Endothelial cell of umbilical vein (primary cell): ENCODE measurements around the gene NEXN. TPM values are rescaled to one million over a fixed set of nuclear protein-coding genes. Genes with fewer than 3 reads are reported as not detected.
"Not testable (repeated sequence)": the region's sequence is repeated elsewhere in the genome, so short reads cannot be mapped to it uniquely, and the experiment has no call there.

Experiments
- BruUV-seq: library from RNA; stranded (reverse); fragments of 400-500 nt; replicated peaks from 2 replicates; lab custom pipeline; 2021; lab: Mats Ljungman, UMichigan
- CTCF ChIA-PET: fragments of 300-600, 350-600 bp; sonication (Branson Sonifier 250); formaldehyde crosslinking; loops from one replicate; lab custom pipeline; 2021; ENCODE audit warnings: antibody characterized with exemption, inconsistent platforms; lab: Charles Lee
- POLR2A ChIA-PET: fragments of 300-600, 350-600 bp; sonication (Branson Sonifier 250); formaldehyde crosslinking; loops from one replicate; lab custom pipeline; 2021; ENCODE audit warnings: antibody characterized with exemption, inconsistent platforms; lab: Charles Lee
- DNase-seq: peaks from one replicate; pipeline ENCODE4 v3.0.0-alpha.2; 2011; ENCODE audit warnings: low read depth, low spot score
- FAIRE-seq: peaks from 2 replicates; lab custom pipeline; 2011; peaks lifted over from hg19 to GRCh38; lab: Jason Lieb, UNC
- H2AFZ ChIP-seq: 2 replicates; pipeline ENCODE4 v1.6.0; 2012; ENCODE audit warnings: low read depth, low read length, control low read depth, inconsistent platforms
- H3K27ac ChIP-seq: 2 replicates; pipeline ENCODE4 v1.5.1; 2011; ENCODE audit warnings: low read depth, mild to moderate bottlenecking, control low read depth, low read length, moderate library complexity; ENCODE audit not compliant: insufficient read depth
- H3K27me3 ChIP-seq, 2 experiments: 2 replicates each; pipeline versions ENCODE4 v1.6.0 to v1.6.1; 2011; ENCODE audit warnings: low read length in 2 of 2, mixed read lengths in 1 of 2; ENCODE audit not compliant: control insufficient read depth in 2 of 2, insufficient read depth in 2 of 2
- H3K36me3 ChIP-seq, 2 experiments: 2 replicates in 1 of 2; 3 replicates in 1 of 2; pipeline ENCODE4 v1.5.1; 2011; ENCODE audit warnings: low read length in 2 of 2, mild to moderate bottlenecking in 1 of 2, moderate library complexity in 1 of 2; ENCODE audit not compliant: control insufficient read depth in 2 of 2, insufficient read depth in 2 of 2; ENCODE audit errors: extremely low read depth in 1 of 2
- H3K4me1 ChIP-seq: 3 replicates; pipeline ENCODE4 v1.5.1; 2011; ENCODE audit warnings: mild to moderate bottlenecking, low read length; ENCODE audit not compliant: control insufficient read depth, insufficient read depth; ENCODE audit errors: extremely low read depth
- H3K4me2 ChIP-seq: 2 replicates; pipeline ENCODE4 v1.6.1; 2011; ENCODE audit warnings: low read length, control low read depth, mixed read lengths; ENCODE audit not compliant: insufficient read depth
- H3K4me3 ChIP-seq, 3 experiments: fragments of 200-600 bp in 1 of 3; sonication (generic), shearing (Covaris generic) in 1 of 3; replicated peaks in 1 of 3; 2 replicates each; pipeline ENCODE4 v1.5.1; 2011 to 2016; ENCODE audit warnings: control low read depth in 3 of 3, low read length in 3 of 3, mild to moderate bottlenecking in 2 of 3, inconsistent platforms in 1 of 3, low read depth in 1 of 3, moderate library complexity in 1 of 3; ENCODE audit not compliant: insufficient read depth in 1 of 3
- H3K79me2 ChIP-seq: 2 replicates; pipeline ENCODE4 v1.6.0; 2012; ENCODE audit warnings: low read length, inconsistent platforms; ENCODE audit not compliant: control insufficient read depth, insufficient read depth
- H3K9ac ChIP-seq: replicated peaks from 2 replicates; pipeline ENCODE3; 2011; ENCODE audit warnings: low read length, control low read depth; ENCODE audit not compliant: insufficient read depth; ENCODE audit errors: extremely low read depth
- H3K9me1 ChIP-seq: replicated peaks from 3 replicates; pipeline ENCODE4 v1.6.0; 2011; ENCODE audit warnings: mild to moderate bottlenecking, low read length; ENCODE audit not compliant: control insufficient read depth, insufficient read depth; ENCODE audit errors: extremely low read depth
- H3K9me3 ChIP-seq: replicated peaks from 2 replicates; pipeline ENCODE4 v1.5.1; 2012; ENCODE audit warnings: low read length, inconsistent platforms; ENCODE audit not compliant: control insufficient read depth, insufficient read depth
- H4K20me1 ChIP-seq: replicated peaks from 2 replicates; pipeline ENCODE3; 2011; ENCODE audit warnings: mild to moderate bottlenecking, low read length; ENCODE audit not compliant: control insufficient read depth, insufficient read depth; ENCODE audit errors: extremely low read depth
- FOS ChIP-seq: IDR thresholded peaks from 2 replicates; pipeline ENCODE4 v1.6.1; 2011; ENCODE audit warnings: mild to moderate bottlenecking, low read length, moderate library complexity, borderline replicate concordance; ENCODE audit not compliant: insufficient read depth
- GATA2 ChIP-seq: IDR thresholded peaks from 2 replicates; pipeline ENCODE4 v1.7.0; 2011; ENCODE audit warnings: low read depth, mild to moderate bottlenecking, moderate library complexity, mixed read lengths, low read length; ENCODE audit not compliant: insufficient read length, insufficient read depth
- JUN ChIP-seq: IDR thresholded peaks from 2 replicates; pipeline ENCODE4 v1.6.1; 2011; ENCODE audit warnings: borderline replicate concordance, low read depth; ENCODE audit not compliant: insufficient read length, insufficient read depth
- MYC ChIP-seq: IDR thresholded peaks from one replicate; pipeline ENCODE4 v1.6.1; 2011; ENCODE audit warnings: mild to moderate bottlenecking, low read depth, low read length
- POLR2A ChIP-seq: IDR thresholded peaks from 2 replicates; pipeline ENCODE4 v1.6.1; 2012; ENCODE audit warnings: low read depth, mild to moderate bottlenecking, control low read depth, low read length
- POLR2AphosphoS5 ChIP-seq: IDR thresholded peaks from 2 replicates; pipeline ENCODE4 v1.6.1; 2012; ENCODE audit warnings: low read depth, mild to moderate bottlenecking, control low read depth, low read length, moderate library complexity; ENCODE audit not compliant: insufficient read depth
- dilution Hi-C: fragments of 300-500 bp; cut with MboI; formaldehyde crosslinking; loops from one replicate; pipeline ENCODE4 v1.15.0; 2019; ENCODE audit warnings: low sequenced_read_pairs; ENCODE audit not compliant: extremely low pct_ligation_motif_present
- intact Hi-C: fragments of 100-400 bp; cut with micrococcal nuclease; formaldehyde crosslinking; loops from one replicate; pipeline ENCODE4 v1.10.0; 2022
- polyA plus RNA-seq, 4 experiments: library from polyadenylated mRNA; depleted of rRNA in 3 of 4; stranded (reverse) in 3 of 4; unstranded in 1 of 4; fragments of >200 nt; gene quantifications; 2 replicates each; pipeline versions ENCODE4 v1.2.1 to v1.2.3, GENCODE V29; 2011 to 2012; ENCODE audit warnings: missing spikeins in 1 of 4
- total RNA-seq: library from RNA; stranded (reverse); gene quantifications from 2 replicates; pipeline ENCODE4 v1.2.3, GENCODE V29; 2021
- TF ChIP-seq, protein P1 (sequence below), 2 donors: IDR thresholded peaks; 1 replicate in 1 of 2; 2 replicates in 1 of 2; pipeline ENCODE4 v1.5.1; 2011; ENCODE audit warnings: low read length in 2 of 2, mild to moderate bottlenecking in 2 of 2, moderate library complexity in 2 of 2, control low read depth in 1 of 2, inconsistent platforms in 1 of 2, low read depth in 1 of 2; ENCODE audit not compliant: insufficient read depth in 1 of 2; ENCODE audit errors: extremely low read depth in 1 of 2
- TF ChIP-seq, protein P2 (sequence below): IDR thresholded peaks from 2 replicates; pipeline ENCODE4 v1.6.1; 2011; ENCODE audit not compliant: insufficient read depth, insufficient read length

Gene NEXN
- total and polyA plus RNA-seq, 2 donors (not counting 3 experiments of a cell fraction or from before 2014, with no cell fraction given) = 1.0 to 11.7 TPM

DNA sequence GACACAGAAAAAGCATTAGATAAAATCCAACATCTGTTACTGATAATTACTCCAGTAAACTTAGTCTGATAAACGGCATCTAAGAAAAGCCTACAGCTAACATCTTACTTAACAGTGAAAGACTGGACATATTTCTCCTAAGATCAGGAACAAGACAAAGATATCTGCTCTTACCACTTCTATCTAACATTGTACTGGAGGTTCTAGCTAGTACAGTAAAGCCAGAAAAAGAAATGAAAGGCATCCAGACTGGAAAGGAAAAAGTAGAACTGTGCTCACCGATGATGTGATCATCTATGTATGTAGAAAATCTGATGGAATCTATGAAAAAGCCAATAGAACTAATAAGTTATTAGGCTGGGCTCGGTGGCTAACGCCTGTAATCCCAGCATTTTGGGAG is 21.7 kb downstream of the NEXN start:
- ChIA-PET CTCF (interaction anchor here (1.3 kb wide), 1 partner anchor 10 kb away, joined by 5 read pairs; no protein-coding TSS in a partner anchor), POLR2A (no interaction called here)
- H3K79me2 ChIP-seq = peaks cover 6% of the 10 kb centered on the region
- H3K4me1 ChIP-seq = no peaks in the 10 kb centered on the region
- no TSS peak for BruUV-seq
- H3K4me2 ChIP-seq = no peak overlapping the region
- FAIRE-seq = no peak
- TF ChIP-seq, protein P1, sequence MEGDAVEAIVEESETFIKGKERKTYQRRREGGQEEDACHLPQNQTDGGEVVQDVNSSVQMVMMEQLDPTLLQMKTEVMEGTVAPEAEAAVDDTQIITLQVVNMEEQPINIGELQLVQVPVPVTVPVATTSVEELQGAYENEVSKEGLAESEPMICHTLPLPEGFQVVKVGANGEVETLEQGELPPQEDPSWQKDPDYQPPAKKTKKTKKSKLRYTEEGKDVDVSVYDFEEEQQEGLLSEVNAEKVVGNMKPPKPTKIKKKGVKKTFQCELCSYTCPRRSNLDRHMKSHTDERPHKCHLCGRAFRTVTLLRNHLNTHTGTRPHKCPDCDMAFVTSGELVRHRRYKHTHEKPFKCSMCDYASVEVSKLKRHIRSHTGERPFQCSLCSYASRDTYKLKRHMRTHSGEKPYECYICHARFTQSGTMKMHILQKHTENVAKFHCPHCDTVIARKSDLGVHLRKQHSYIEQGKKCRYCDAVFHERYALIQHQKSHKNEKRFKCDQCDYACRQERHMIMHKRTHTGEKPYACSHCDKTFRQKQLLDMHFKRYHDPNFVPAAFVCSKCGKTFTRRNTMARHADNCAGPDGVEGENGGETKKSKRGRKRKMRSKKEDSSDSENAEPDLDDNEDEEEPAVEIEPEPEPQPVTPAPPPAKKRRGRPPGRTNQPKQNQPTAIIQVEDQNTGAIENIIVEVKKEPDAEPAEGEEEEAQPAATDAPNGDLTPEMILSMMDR (IDR thresholded peaks at IDR 0.05; ENCODE audit: extremely low read depth in 1 of 2, insufficient read depth in 1 of 2, low read depth in 1 of 2, low read length in 2 of 2) = no peak
- TF ChIP-seq, protein P2, sequence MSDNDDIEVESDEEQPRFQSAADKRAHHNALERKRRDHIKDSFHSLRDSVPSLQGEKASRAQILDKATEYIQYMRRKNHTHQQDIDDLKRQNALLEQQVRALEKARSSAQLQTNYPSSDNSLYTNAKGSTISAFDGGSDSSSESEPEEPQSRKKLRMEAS = no peak
- TF ChIP-seq GATA2 (no peak), MYC (no peak), POLR2A (no peak), POLR2AphosphoS5 (no peak), JUN (no peak), FOS (no peak)
- H3K9me3 ChIP-seq = no peaks in the 10 kb centered on the region
- dilution Hi-C loops (no loop called here), intact Hi-C loops (no loop called here)
- no peak overlapping the region for H3K9ac ChIP-seq
- no peaks in the 10 kb centered on the region for H3K27me3 ChIP-seq
- H3K4me3 ChIP-seq = no peak overlapping the region
- no peak overlapping the region for H3K27ac ChIP-seq
- no peaks in the 10 kb centered on the region for H3K36me3 ChIP-seq
- no peak for DNase-seq
- H4K20me1 ChIP-seq = no peaks in the 10 kb centered on the region
- no peaks in the 10 kb centered on the region for H3K9me1 ChIP-seq
- H2AFZ ChIP-seq = no peak overlapping the region

DNA sequence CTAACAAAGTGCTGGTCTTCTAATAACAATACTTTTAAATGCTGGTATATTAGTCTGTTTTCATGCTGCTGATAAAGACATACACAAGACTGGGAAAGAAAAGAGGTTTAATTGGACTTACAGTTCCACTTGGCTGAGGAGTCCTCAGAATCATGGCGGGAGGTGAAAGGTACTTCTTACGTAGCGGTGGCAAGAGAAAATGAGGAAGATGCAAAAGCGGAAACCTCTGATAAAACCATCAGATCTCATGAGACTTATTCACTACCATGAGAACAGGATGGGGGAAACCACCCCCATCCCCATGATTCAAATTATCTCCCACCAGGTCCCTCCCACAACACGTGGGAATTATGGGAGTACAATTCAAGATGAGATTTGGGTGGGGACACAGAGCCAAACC is 30.5 kb downstream of the NEXN start:
- H3K9me1 ChIP-seq, FAIRE-seq, POLR2A ChIA-PET, CTCF ChIA-PET, H3K4me1 ChIP-seq, DNase-seq, intact Hi-C loops, H3K36me3 ChIP-seq, H2AFZ ChIP-seq, H3K27me3 ChIP-seq, H4K20me1 ChIP-seq, H3K9me3 ChIP-seq, H3K9ac ChIP-seq, H3K4me2 ChIP-seq, H3K4me3 ChIP-seq, H3K79me2 ChIP-seq, H3K27ac ChIP-seq, BruUV-seq, dilution Hi-C loops: not testable (repeated sequence)
